ENCODE measurements around the gene SMARCA1. TPM values are rescaled to one million over a fixed set of nuclear protein-coding genes. Genes with fewer than 3 reads are reported as not detected.

Gene SMARCA1
- total RNA-seq, 1 donor from 2014 or later: 6.8 TPM

- H3K4me3 ChIP-seq (ENCODE audit: low read depth, low read length): no peak overlapping the region
- TF ChIP-seq CTCF (IDR thresholded peaks at IDR 0.05; ENCODE audit: insufficient read depth, low read length, severe bottlenecking): no peak
- H3K36me3 ChIP-seq (ENCODE audit: control insufficient read depth, insufficient read depth, low read length): no peaks in the 10 kb centered on the region
- DNase-seq (ENCODE audit: low read depth) (no peak), FAIRE-seq (no peak)
- H3K27me3 ChIP-seq (ENCODE audit: control insufficient read depth, insufficient read depth, low read length): no peaks in the 10 kb centered on the region
Observed at GRCh38 chrX:129549124-129549523, 25.8 kb upstream of the SMARCA1 start.

GRCh38 chrX:129545408-129545807 lies 22.1 kb upstream of the SMARCA1 start:
- FAIRE-seq: no peak
- TF ChIP-seq CTCF (IDR thresholded peaks at IDR 0.05; ENCODE audit: insufficient read depth, low read length, severe bottlenecking): no peak
- H3K36me3 ChIP-seq (ENCODE audit: control insufficient read depth, insufficient read depth, low read length): no peaks in the 10 kb centered on the region

GRCh38 chrX:129544780-129545179 lies 21.5 kb upstream of the SMARCA1 start:
- no peak overlapping the region for H3K4me3 ChIP-seq (ENCODE audit: low read depth, low read length)
- no peak for TF ChIP-seq CTCF (IDR thresholded peaks at IDR 0.05; ENCODE audit: insufficient read depth, low read length, severe bottlenecking)
- no peaks in the 10 kb centered on the region for H3K36me3 ChIP-seq (ENCODE audit: control insufficient read depth, insufficient read depth, low read length)
- FAIRE-seq (no peak), DNase-seq (ENCODE audit: low read depth) (no peak)
- no peaks in the 10 kb centered on the region for H3K27me3 ChIP-seq (ENCODE audit: control insufficient read depth, insufficient read depth, low read length)

More at GRCh38 chrX:129545408-129545807, 22.1 kb upstream of the SMARCA1 start:
- Histone ChIP-seq H3K27me3 (ENCODE audit: control insufficient read depth, insufficient read depth, low read length) (no peaks in the 10 kb centered on the region), H3K4me3 (ENCODE audit: low read depth, low read length) (no peak overlapping the region)
- no peak for DNase-seq (ENCODE audit: low read depth)

- Histone ChIP-seq H3K27me3 (ENCODE audit: control insufficient read depth, insufficient read depth, low read length) (no peaks in the 10 kb centered on the region), H3K4me3 (ENCODE audit: low read depth, low read length) (peak overlapping the region; percentile 55), H3K36me3 (ENCODE audit: control insufficient read depth, insufficient read depth, low read length) (no peaks in the 10 kb centered on the region)
- DNase-seq (ENCODE audit: low read depth) (peak; percentile 32), FAIRE-seq (no peak)
- no peak for TF ChIP-seq CTCF (IDR thresholded peaks at IDR 0.05; ENCODE audit: insufficient read depth, low read length, severe bottlenecking)
Observed at GRCh38 chrX:129540722-129541184, 17.5 kb upstream of the SMARCA1 start.

GRCh38 chrX:129540068-129540653 lies 16.9 kb upstream of the SMARCA1 start, which contains the start of gene OCRL:
Gene OCRL (plus strand): TSS chrX:129540259. CDS start chrX:129540440, 181 bp downstream.
- DNase-seq (ENCODE audit: low read depth) (peak; percentile 44), FAIRE-seq (no peak)
- peak; percentile 69 for TF ChIP-seq CTCF (IDR thresholded peaks at IDR 0.05; ENCODE audit: insufficient read depth, low read length, severe bottlenecking)
- Histone ChIP-seq H3K27me3 (ENCODE audit: control insufficient read depth, insufficient read depth, low read length) (no peaks in the 10 kb centered on the region), H3K4me3 (ENCODE audit: low read depth, low read length) (peak within 1 kb of the TSS; percentile 55), H3K36me3 (ENCODE audit: control insufficient read depth, insufficient read depth, low read length) (no peaks in the 10 kb centered on the region)
